ENCODE results near the gene KISS1R. TPM values are rescaled to one million over a fixed set of nuclear protein-coding genes. Genes with fewer than 3 reads are reported as not detected.

KISS1R gene
- polyA plus RNA-seq, 2 of the 4 experiments (the other 2 are of a cell fraction): 0.14 to 0.79 TPM

DNA sequence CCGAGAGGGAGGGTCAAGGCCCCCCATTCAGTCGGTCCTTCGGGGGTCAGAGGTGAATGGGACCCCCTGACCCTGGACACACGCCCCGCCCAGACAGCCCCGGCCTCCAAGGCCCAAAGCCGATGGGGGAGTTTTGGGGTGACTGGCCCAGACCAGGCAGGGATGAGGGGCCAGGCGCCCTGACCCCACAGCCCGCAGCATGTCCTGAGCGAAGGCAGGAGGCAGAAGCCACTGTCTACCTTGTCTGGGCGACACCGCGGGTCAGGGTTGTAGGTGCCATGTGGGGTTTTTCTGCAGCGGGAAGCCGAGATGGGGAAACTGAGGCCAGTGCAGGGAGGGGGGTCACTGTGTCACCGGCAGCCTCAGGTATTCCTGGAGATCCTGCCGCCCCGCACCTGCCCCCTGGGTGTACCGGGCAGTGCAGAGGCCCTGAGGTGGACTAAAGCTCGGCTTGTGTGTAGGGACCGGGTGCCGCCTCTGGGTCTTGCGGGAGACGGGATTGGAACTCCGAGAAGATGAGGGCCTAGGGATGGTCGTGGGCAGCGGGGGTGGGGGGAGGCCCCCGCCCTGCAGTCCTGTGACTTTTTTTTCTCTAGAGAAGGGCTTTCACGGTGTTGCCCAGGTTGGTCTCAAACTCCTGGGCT is 17.2 kb downstream of the KISS1R start:
- ATAC-seq (peak in 1 of 2 experiments; percentile 29; a peak in 3 of 6 replicates), DNase-seq (ENCODE audit: low read depth in 1 of 2, low spot score in 1 of 2) (no peak), FAIRE-seq (no peak)
- ChIA-PET POLR2A (no interaction called here), CTCF (interaction anchor here (0.5 to 1.3 kb wide), 5 partner anchors 11 to 165 kb away, joined by 3 to 5 read pairs (median 3); partner anchors contain the start of genes MED16 and RNU6-9)
- Histone ChIP-seq H3K9me3 (no peaks in the 10 kb centered on the region), H3K27ac (peak overlapping the region in 1 of 2 experiments; percentile 88; a peak in 3 of 6 replicates), H3K4me3 (no peak overlapping the region), H3K4me2 (peak overlapping the region; percentile 17; the same call in 2 of the 3 replicates), H3K4me1 (peaks cover 28% of the 10 kb centered on the region)
- TF ChIP-seq ZC3H11A (IDR thresholded peaks at IDR 0.05) (no peak), CBX2 (IDR thresholded peaks at IDR 0.05; ENCODE audit: borderline replicate concordance, low read depth) (no peak), KDM1A (IDR thresholded peaks at IDR 0.05; ENCODE audit: low read depth) (no peak), MAZ (IDR thresholded peaks at IDR 0.05; ENCODE audit: borderline replicate concordance, low read depth, low read length) (no peak), FOSB (CRISPR knock-in tag; IDR thresholded peaks at IDR 0.05) (no peak), RFX5 (IDR thresholded peaks at IDR 0.05) (no peak), MYC (IDR thresholded peaks at IDR 0.05; ENCODE audit: borderline replicate concordance, low read length) (no peak), NFE2L2 (conservative IDR thresholded peaks at IDR 0.05; ENCODE audit: low read length) (no peak), NR3C1 (IDR thresholded peaks at IDR 0.05) (no peak), ESRRA (IDR thresholded peaks at IDR 0.05; ENCODE audit: borderline replicate concordance, low read length) (no peak), NPAS2 (CRISPR knock-in tag; IDR thresholded peaks at IDR 0.05; ENCODE audit: borderline replicate concordance) (no peak), TFCP2L1 (CRISPR knock-in tag; IDR thresholded peaks at IDR 0.05) (no peak), JUN (IDR thresholded peaks at IDR 0.05) (no peak), BHLHE40 (IDR thresholded peaks at IDR 0.05; ENCODE audit: low read depth, low read length) (no peak), CEBPB (IDR thresholded peaks at IDR 0.05) (no peak), POLR2A (IDR thresholded peaks at IDR 0.05; ENCODE audit: low read length) (no peak)
- TF ChIP-seq, protein P1, sequence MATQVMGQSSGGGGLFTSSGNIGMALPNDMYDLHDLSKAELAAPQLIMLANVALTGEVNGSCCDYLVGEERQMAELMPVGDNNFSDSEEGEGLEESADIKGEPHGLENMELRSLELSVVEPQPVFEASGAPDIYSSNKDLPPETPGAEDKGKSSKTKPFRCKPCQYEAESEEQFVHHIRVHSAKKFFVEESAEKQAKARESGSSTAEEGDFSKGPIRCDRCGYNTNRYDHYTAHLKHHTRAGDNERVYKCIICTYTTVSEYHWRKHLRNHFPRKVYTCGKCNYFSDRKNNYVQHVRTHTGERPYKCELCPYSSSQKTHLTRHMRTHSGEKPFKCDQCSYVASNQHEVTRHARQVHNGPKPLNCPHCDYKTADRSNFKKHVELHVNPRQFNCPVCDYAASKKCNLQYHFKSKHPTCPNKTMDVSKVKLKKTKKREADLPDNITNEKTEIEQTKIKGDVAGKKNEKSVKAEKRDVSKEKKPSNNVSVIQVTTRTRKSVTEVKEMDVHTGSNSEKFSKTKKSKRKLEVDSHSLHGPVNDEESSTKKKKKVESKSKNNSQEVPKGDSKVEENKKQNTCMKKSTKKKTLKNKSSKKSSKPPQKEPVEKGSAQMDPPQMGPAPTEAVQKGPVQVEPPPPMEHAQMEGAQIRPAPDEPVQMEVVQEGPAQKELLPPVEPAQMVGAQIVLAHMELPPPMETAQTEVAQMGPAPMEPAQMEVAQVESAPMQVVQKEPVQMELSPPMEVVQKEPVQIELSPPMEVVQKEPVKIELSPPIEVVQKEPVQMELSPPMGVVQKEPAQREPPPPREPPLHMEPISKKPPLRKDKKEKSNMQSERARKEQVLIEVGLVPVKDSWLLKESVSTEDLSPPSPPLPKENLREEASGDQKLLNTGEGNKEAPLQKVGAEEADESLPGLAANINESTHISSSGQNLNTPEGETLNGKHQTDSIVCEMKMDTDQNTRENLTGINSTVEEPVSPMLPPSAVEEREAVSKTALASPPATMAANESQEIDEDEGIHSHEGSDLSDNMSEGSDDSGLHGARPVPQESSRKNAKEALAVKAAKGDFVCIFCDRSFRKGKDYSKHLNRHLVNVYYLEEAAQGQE (IDR thresholded peaks at IDR 0.05): no peak
- TF ChIP-seq, protein P2, sequence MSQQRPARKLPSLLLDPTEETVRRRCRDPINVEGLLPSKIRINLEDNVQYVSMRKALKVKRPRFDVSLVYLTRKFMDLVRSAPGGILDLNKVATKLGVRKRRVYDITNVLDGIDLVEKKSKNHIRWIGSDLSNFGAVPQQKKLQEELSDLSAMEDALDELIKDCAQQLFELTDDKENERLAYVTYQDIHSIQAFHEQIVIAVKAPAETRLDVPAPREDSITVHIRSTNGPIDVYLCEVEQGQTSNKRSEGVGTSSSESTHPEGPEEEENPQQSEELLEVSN (IDR thresholded peaks at IDR 0.05; ENCODE audit: borderline replicate concordance, low read depth): no peak
- TF ChIP-seq, protein P3, sequence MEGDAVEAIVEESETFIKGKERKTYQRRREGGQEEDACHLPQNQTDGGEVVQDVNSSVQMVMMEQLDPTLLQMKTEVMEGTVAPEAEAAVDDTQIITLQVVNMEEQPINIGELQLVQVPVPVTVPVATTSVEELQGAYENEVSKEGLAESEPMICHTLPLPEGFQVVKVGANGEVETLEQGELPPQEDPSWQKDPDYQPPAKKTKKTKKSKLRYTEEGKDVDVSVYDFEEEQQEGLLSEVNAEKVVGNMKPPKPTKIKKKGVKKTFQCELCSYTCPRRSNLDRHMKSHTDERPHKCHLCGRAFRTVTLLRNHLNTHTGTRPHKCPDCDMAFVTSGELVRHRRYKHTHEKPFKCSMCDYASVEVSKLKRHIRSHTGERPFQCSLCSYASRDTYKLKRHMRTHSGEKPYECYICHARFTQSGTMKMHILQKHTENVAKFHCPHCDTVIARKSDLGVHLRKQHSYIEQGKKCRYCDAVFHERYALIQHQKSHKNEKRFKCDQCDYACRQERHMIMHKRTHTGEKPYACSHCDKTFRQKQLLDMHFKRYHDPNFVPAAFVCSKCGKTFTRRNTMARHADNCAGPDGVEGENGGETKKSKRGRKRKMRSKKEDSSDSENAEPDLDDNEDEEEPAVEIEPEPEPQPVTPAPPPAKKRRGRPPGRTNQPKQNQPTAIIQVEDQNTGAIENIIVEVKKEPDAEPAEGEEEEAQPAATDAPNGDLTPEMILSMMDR (IDR thresholded peaks at IDR 0.05): no peak
- 83% methylated on average over 9 of the region's 29 CpGs for WGBS (ENCODE audit: missing lambda C conversion rate)

DNA sequence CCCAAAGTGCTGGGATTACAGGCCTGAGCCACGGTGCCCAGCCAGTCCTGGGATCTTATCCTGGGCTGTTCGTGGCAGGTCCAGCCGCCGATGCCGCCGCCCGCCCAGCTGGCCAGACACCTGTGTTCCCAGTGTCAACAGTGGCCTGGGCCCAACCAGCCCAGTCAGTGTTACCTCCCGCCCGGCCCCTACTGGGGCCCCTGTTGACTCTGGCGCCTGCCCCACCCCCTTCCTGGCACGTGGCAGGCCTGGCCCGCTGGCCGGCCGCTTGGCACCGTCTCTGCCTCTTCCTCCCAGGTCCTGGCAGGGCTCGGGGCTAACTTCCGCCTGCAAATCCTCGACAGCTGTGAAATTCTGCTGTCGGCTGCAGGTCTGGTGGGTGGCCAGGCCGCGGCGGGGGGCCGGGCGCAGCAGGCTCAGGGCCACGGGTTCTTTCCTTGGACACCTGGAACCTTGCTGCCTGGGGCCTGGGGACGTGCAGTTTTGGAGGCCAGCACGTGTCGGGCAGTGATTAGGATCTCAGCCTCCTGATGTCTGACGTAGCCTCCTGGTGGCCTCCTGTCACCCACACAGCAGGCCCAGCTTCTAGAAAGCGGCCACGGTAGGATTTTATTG is 17.8 kb downstream of the KISS1R start:
- ATAC-seq: peak; percentile 23 to 55; a peak in 3 of 6 replicates
- Histone ChIP-seq H3K27ac (peak overlapping the region in 1 of 2 experiments; percentile 88; a peak in 3 of 6 replicates), H3K4me1 (peaks cover 30% of the 10 kb centered on the region), H3K4me3 (no peak overlapping the region), H3K4me2 (peak overlapping the region; percentile 17; the same call in 2 of the 3 replicates), H3K9me3 (no peaks in the 10 kb centered on the region)
- FAIRE-seq: no peak
- no peak for TF ChIP-seq NFE2L2 (conservative IDR thresholded peaks at IDR 0.05; ENCODE audit: low read length)
- TF ChIP-seq, protein P4, sequence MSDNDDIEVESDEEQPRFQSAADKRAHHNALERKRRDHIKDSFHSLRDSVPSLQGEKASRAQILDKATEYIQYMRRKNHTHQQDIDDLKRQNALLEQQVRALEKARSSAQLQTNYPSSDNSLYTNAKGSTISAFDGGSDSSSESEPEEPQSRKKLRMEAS (IDR thresholded peaks at IDR 0.05): peak; percentile 62
- ChIA-PET CTCF (interaction anchor here (0.7 to 1.3 kb wide), 3 partner anchors 12 to 166 kb away, joined by 3 to 5 read pairs (median 3); no protein-coding TSS in a partner anchor), POLR2A (no interaction called here)
- 70% methylated on average over 14 of the region's 31 CpGs for WGBS (ENCODE audit: missing lambda C conversion rate)
- DNase-seq (ENCODE audit: low read depth in 1 of 2, low spot score in 1 of 2): peak in 1 of 2 experiments; percentile 38
